ENCODE measurements around the gene NFE2L3. TPM values are rescaled to one million over a fixed set of nuclear protein-coding genes. Genes with fewer than 3 reads are reported as not detected.

The NFE2L3 gene
- total and polyA plus RNA-seq, 2 of the 4 experiments (the other 2 are of a cell fraction): 28.0 to 43.2 TPM

GRCh38 chr7:26203016-26203415, 51.0 kb downstream of the NFE2L3 start:
- H3K23ac ChIP-seq (ENCODE audit: low read depth, low read length): no peak overlapping the region
- H4K5ac ChIP-seq (ENCODE audit: low read depth, low read length): no peak overlapping the region
- ChIA-PET CTCF (no interaction called here), POLR2A (ENCODE audit: unreplicated experiment) (interaction anchor here (0.6 kb wide), 1 partner anchor 12 kb away, joined by 3 read pairs; no protein-coding TSS in a partner anchor)
- no peak overlapping the region for H3K27ac ChIP-seq (ENCODE audit: insufficient read depth, low read length)
- DNase-seq (no peak), ATAC-seq (ENCODE audit: low read depth) (no peak)
- peak overlapping the region; percentile 4; the same call in 1 of the 2 replicates for H3K56ac ChIP-seq (ENCODE audit: extremely low read depth, insufficient read depth, low read length)
- no peaks in the 10 kb centered on the region for H3K4me1 ChIP-seq (ENCODE audit: control insufficient read depth, insufficient read depth, low read length)
- H3K36me3 ChIP-seq (ENCODE audit: control insufficient read depth, insufficient read depth, low read length): peaks cover 16% of the 10 kb centered on the region
- in situ Hi-C loops (cut with MboI; ENCODE audit: low sequenced_read_pairs): loop anchor here (10.0 to 25.0 kb wide), 3 partner anchors 348 to 659 kb away; partner anchors contain the start of gene SKAP2
- no CpG with 5 or more reads among the region's 2 CpGs for WGBS, 2 experiments (ENCODE audit: extremely low coverage in 2 of 2, insufficient read length in 1 of 2)
- H3K9me3 ChIP-seq (ENCODE audit: control insufficient read depth, insufficient read depth, low read length): no peaks in the 10 kb centered on the region
- TF ChIP-seq POLR2A (IDR thresholded peaks at IDR 0.05; ENCODE audit: low read depth, low read length) (no peak), RAD21 (IDR thresholded peaks at IDR 0.05; ENCODE audit: low read length) (no peak), RFX5 (IDR thresholded peaks at IDR 0.05; ENCODE audit: low read depth, low read length) (no peak), BHLHE40 (IDR thresholded peaks at IDR 0.05; ENCODE audit: low read depth, low read length) (no peak), NFE2L2 (IDR thresholded peaks at IDR 0.05; ENCODE audit: low read depth, low read length) (no peak), ELK1 (IDR thresholded peaks at IDR 0.05; ENCODE audit: borderline replicate concordance, low read depth, low read length) (no peak)
- BruUV-seq (replicated peaks): TSS peak; percentile 32
- H3K79me1 ChIP-seq (ENCODE audit: low read depth in 1 of 2, low read length in 2 of 2): peaks cover 4 to 6% of the 10 kb centered on the region in 2 experiments; a peak in 1 of 4 replicates
- peak overlapping the region; percentile 81 for H3K4me3 ChIP-seq (ENCODE audit: insufficient read depth, low read depth, low read length)
- H3K4me2 ChIP-seq (ENCODE audit: low read depth, low read length): peak overlapping the region; percentile 97
- no peak overlapping the region for H3K14ac ChIP-seq (replicated peaks; ENCODE audit: low read depth, low read length)
- no peak overlapping the region for H4K91ac ChIP-seq (ENCODE audit: insufficient read depth, low read depth, low read length)
- H2BK20ac ChIP-seq (ENCODE audit: low read depth, low read length): no peak overlapping the region
- H3K9ac ChIP-seq (ENCODE audit: low read depth, low read length): peak overlapping the region; percentile 99
- no peak overlapping the region for H2AK5ac ChIP-seq (ENCODE audit: low read depth, low read length)
- H3K27me3 ChIP-seq (ENCODE audit: control insufficient read depth, insufficient read depth, low read length): no peaks in the 10 kb centered on the region
- H3K4ac ChIP-seq (ENCODE audit: low read depth, low read length): no peak overlapping the region
- intact Hi-C loops (cut with micrococcal nuclease): loop anchor here (5.0 to 10.0 kb wide), 5 partner anchors 154 to 1964 kb away; no protein-coding TSS in a partner anchor
- H2BK5ac ChIP-seq (ENCODE audit: low read depth, low read length, poor library complexity, severe bottlenecking): peak overlapping the region; percentile 96
- no peak overlapping the region for H2BK120ac ChIP-seq (ENCODE audit: low read depth, low read length)
- H2AFZ ChIP-seq (replicated peaks; ENCODE audit: low read length, poor library complexity): no peak overlapping the region
- no peak overlapping the region for H4K8ac ChIP-seq (ENCODE audit: low read depth in 2 of 2, low read length in 2 of 2)
- H4K20me1 ChIP-seq (ENCODE audit: insufficient read depth, low read length): peaks cover 66% of the 10 kb centered on the region
- H2BK15ac ChIP-seq (ENCODE audit: low read depth, low read length): no peak overlapping the region
- no peaks in the 10 kb centered on the region; the same call in 1 of the 2 replicates for H3K9me1 ChIP-seq (ENCODE audit: insufficient read depth, low read length)
- no peak overlapping the region for H3K18ac ChIP-seq (ENCODE audit: low read depth, low read length)
- H2AK9ac ChIP-seq (replicated peaks; ENCODE audit: low read depth, low read length, poor library complexity): no peak overlapping the region
- dilution Hi-C loops (cut with HindIII; ENCODE audit: low sequenced_read_pairs, unreplicated experiment): no loop called here
